SK-N-SH (cell line): ENCODE data around the gene LPP. TPM values are rescaled to one million over a fixed set of nuclear protein-coding genes. Genes with fewer than 3 reads are reported as not detected.

ENCODE experiments used
- CTCF ChIA-PET: fragments of 300-600, 350-600 bp; formaldehyde crosslinking; extraction: SDS; loops from one replicate; lab custom pipeline; 2021; lab: Yijun Ruan, JAX
- POLR2A ChIA-PET: fragments of 350-600 bp; sonication (Branson Sonifier 250); formaldehyde crosslinking; extraction: SDS; loops from one replicate; lab custom pipeline; 2020; ENCODE audit warnings: antibody characterized with exemption, inconsistent platforms; lab: Yijun Ruan, JAX
- DNase-seq: peaks from one replicate; pipeline ENCODE4 v3.0.0; 2012
- H2AFZ ChIP-seq: fragments of 200-600 bp; sonication (generic); 2 replicates; pipeline ENCODE4 v1.8.1; 2016; ENCODE audit warnings: antibody characterized with exemption, mild to moderate bottlenecking, low read depth
- H3F3A ChIP-seq: fragments of 200-600 bp; sonication (generic); replicated peaks from 2 replicates; pipeline ENCODE3; 2016; ENCODE audit warnings: antibody characterized with exemption, mild to moderate bottlenecking; ENCODE audit not compliant: insufficient read depth
- H3K27ac ChIP-seq, 2 experiments: fragments of 200-500 bp in 1 of 2; fragments of 200-600 bp in 1 of 2; sonication (Bioruptor generic) in 1 of 2; sonication (generic), shearing (Covaris generic) in 1 of 2; 2 replicates each; pipeline versions ENCODE4 v1.5.1 to v1.6.1; 2014 to 2016; ENCODE audit warnings: low read depth in 2 of 2, inconsistent platforms in 1 of 2, low read length in 1 of 2, mild to moderate bottlenecking in 1 of 2, mixed read lengths in 1 of 2
- H3K27me3 ChIP-seq: fragments of 200-600 bp; sonication (generic), shearing (Covaris generic); 2 replicates; pipeline ENCODE4 v1.6.1; 2016; ENCODE audit warnings: mixed run types; ENCODE audit not compliant: insufficient read depth
- H3K36me3 ChIP-seq, 2 experiments: fragments of 200-500 bp in 1 of 2; fragments of 200-600 bp in 1 of 2; sonication (Bioruptor generic) in 1 of 2; sonication (generic) in 1 of 2; replicated peaks in 1 of 2; 2 replicates each; pipeline versions ENCODE3 to v1.5.1; 2014 to 2016; ENCODE audit warnings: low read length in 1 of 2, mild to moderate bottlenecking in 1 of 2; ENCODE audit not compliant: insufficient read depth in 2 of 2, control insufficient read depth in 1 of 2
- H3K4me1 ChIP-seq, 2 experiments: fragments of 200-500 bp in 1 of 2; fragments of 200-600 bp in 1 of 2; sonication (Bioruptor generic) in 1 of 2; sonication (generic), shearing (Covaris generic) in 1 of 2; 2 replicates each; pipeline versions ENCODE4 v1.5.1 to v1.6.1; 2014 to 2016; ENCODE audit warnings: low read depth in 1 of 2, low read length in 1 of 2, mixed run types in 1 of 2; ENCODE audit not compliant: insufficient read depth in 2 of 2, control insufficient read depth in 1 of 2
- H3K4me2 ChIP-seq: fragments of 200-600 bp; sonication (generic), shearing (Covaris generic); 2 replicates; pipeline ENCODE4 v1.6.1; 2017; ENCODE audit warnings: mixed run types
- H3K4me3 ChIP-seq, 2 experiments: fragments of 200-500 bp in 1 of 2; fragments of 200-600 bp in 1 of 2; sonication (Bioruptor generic) in 1 of 2; sonication (generic), shearing (Covaris generic) in 1 of 2; 2 replicates each; pipeline versions ENCODE4 v1.5.1 to v1.8.1; 2014 to 2016; ENCODE audit warnings: low read depth in 2 of 2, inconsistent platforms in 1 of 2, low read length in 1 of 2, mild to moderate bottlenecking in 1 of 2, mixed read lengths in 1 of 2, moderate library complexity in 1 of 2
- H3K79me2 ChIP-seq: fragments of 200-600 bp; sonication (generic); 2 replicates; pipeline ENCODE4 v1.8.1; 2017; ENCODE audit warnings: mild to moderate bottlenecking; ENCODE audit not compliant: insufficient read depth
- H3K9ac ChIP-seq: fragments of 200-600 bp; sonication (generic); 2 replicates; pipeline ENCODE4 v1.6.1; 2017; ENCODE audit warnings: mixed run types
- H3K9me2 ChIP-seq: fragments of 200-600 bp; sonication (generic); 2 replicates; pipeline ENCODE4 v1.6.1; 2017; ENCODE audit warnings: mixed run types
- H3K9me3 ChIP-seq: fragments of 200-600 bp; sonication (generic); 2 replicates; pipeline ENCODE4 v1.6.1; 2017; ENCODE audit warnings: mixed run types, mild to moderate bottlenecking, moderate library complexity
- H4K20me1 ChIP-seq: fragments of 200-600 bp; sonication (generic); 2 replicates; pipeline ENCODE4 v1.6.1; 2017; ENCODE audit warnings: mild to moderate bottlenecking, mixed run types; ENCODE audit not compliant: insufficient read depth
- CHD2 ChIP-seq: fragments of 150-350 bp; IDR thresholded peaks from 2 replicates; pipeline ENCODE4 v1.6.1; 2018; ENCODE audit warnings: low read length; ENCODE audit not compliant: partially characterized antibody
- ELF1 ChIP-seq: IDR thresholded peaks from 2 replicates; pipeline ENCODE4 v1.4.0; 2012
- EP300 ChIP-seq, 2 experiments: IDR thresholded peaks; 2 replicates each; pipeline versions ENCODE4 v1.4.0 to v1.6.1; 2012; ENCODE audit warnings: borderline replicate concordance in 1 of 2, low read depth in 1 of 2, low read length in 1 of 2
- EZH2phosphoT487 ChIP-seq: fragments of 200-600 bp; sonication (generic); IDR thresholded peaks from 2 replicates; pipeline ENCODE4 v1.6.1; 2017; ENCODE audit warnings: low read depth, mixed run types, mild to moderate bottlenecking, antibody characterized with exemption, moderate library complexity, borderline replicate concordance
- FOSL2 ChIP-seq: IDR thresholded peaks from 2 replicates; pipeline ENCODE4 v1.4.0; 2012; ENCODE audit warnings: low read depth, mild to moderate bottlenecking, moderate library complexity, borderline replicate concordance
- FOXJ3 ChIP-seq: sonication (generic); formaldehyde crosslinking; IDR thresholded peaks from 2 replicates; pipeline ENCODE4 v1.5.1; 2020; ENCODE audit warnings: mild to moderate bottlenecking, missing genetic modification reagents
- MEF2A ChIP-seq: IDR thresholded peaks from 2 replicates; pipeline ENCODE4 v1.4.0; 2012; ENCODE audit warnings: low read depth, borderline replicate concordance
- MXI1 ChIP-seq: IDR thresholded peaks from 2 replicates; pipeline ENCODE4 v1.6.1; 2012; ENCODE audit warnings: mild to moderate bottlenecking, low read depth, low read length, improper control_type of control experiment
- RCOR1 ChIP-seq: fragments of 150-350 bp; IDR thresholded peaks from 2 replicates; pipeline ENCODE4 v1.6.1; 2017; ENCODE audit warnings: antibody characterized with exemption, low read length
- RXRA ChIP-seq: IDR thresholded peaks from 2 replicates; pipeline ENCODE4 v1.4.0; 2012; ENCODE audit warnings: low read depth, mild to moderate bottlenecking, borderline replicate concordance
- SIN3A ChIP-seq: IDR thresholded peaks from 2 replicates; pipeline ENCODE4 v1.6.1; 2012; ENCODE audit warnings: low read depth, mild to moderate bottlenecking, low read length, moderate library complexity, borderline replicate concordance
- SMC3 ChIP-seq: IDR thresholded peaks from 2 replicates; pipeline ENCODE4 v1.6.1; 2012; ENCODE audit warnings: low read depth, low read length, improper control_type of control experiment
- WGBS: methylation state at CpG from one replicate; pipeline ENCODE4 v1.1.6; 2017; ENCODE audit warnings: low lambda C conversion rate; 5-methylcytosine and 5-hydroxymethylcytosine counted together
- polyA plus RNA-seq, 3 experiments: library from polyadenylated mRNA; depleted of rRNA; stranded (reverse); fragments of >200 nt; gene quantifications; 2 replicates each; pipeline ENCODE4 v1.2.3, GENCODE V29; 2012
- TF ChIP-seq, protein P1 (sequence below): fragments of 150-350 bp; IDR thresholded peaks from 2 replicates; pipeline ENCODE4 v1.6.1; 2016; ENCODE audit warnings: mild to moderate bottlenecking, low read depth, low read length
- TF ChIP-seq, protein P2 (sequence below): IDR thresholded peaks from 2 replicates; pipeline ENCODE4; 2012
- TF ChIP-seq, protein P3 (sequence below): IDR thresholded peaks from 2 replicates; pipeline ENCODE4 v1.4.0; 2012; ENCODE audit warnings: low read depth
- TF ChIP-seq, protein P4 (sequence below): IDR thresholded peaks from 2 replicates; pipeline ENCODE4 v1.6.1; 2012; ENCODE audit warnings: mild to moderate bottlenecking, low read depth, low read length, moderate library complexity

LPP gene
- polyA plus RNA-seq, 1 of the 3 experiments (the other 2 are of a cell fraction) = 6.6 TPM

DNA sequence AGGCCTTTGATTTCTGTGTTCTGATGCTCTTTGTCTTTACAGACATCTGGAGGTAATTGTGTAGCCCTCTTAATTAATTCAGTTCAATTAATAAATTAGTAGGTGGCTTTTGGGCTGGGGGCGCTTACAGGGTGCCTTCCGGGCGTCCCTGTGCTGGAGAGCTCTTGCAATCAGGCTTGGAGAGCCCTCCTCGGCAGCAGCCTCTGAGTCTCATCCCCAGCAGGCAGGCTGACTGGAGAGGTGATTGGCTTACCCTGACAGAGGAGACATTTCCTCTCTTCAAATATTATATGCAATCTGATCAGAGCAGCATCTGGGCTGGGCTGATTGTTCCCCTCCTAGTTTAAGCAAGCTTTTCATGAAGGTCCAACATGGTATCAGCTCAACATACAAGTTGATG is 250.7 kb downstream of the LPP start:
- WGBS = 82% methylated on average over 4 of the region's 4 CpGs
- Histone ChIP-seq H4K20me1 (no peaks in the 10 kb centered on the region), H3K79me2 (peaks cover 64% of the 10 kb centered on the region), H3F3A (peaks cover 9% of the 10 kb centered on the region), H3K9me3 (0 out of 2 replicates have a peak, but pooled peaks cover 4% of the 10 kb centered on the region), H3K27ac (no peak overlapping the region), H3K4me1 (no peaks in the 10 kb centered on the region), H2AFZ (no peak overlapping the region), H3K9ac (no peak overlapping the region), H3K4me3 (no peak overlapping the region), H3K27me3 (no peaks in the 10 kb centered on the region), H3K36me3 (peaks cover 0 to 24% of the 10 kb centered on the region in 2 experiments), H3K9me2 (no peaks in the 10 kb centered on the region), H3K4me2 (no peak overlapping the region)
- POLR2A ChIA-PET = no interaction called here
- CTCF ChIA-PET = interaction anchor here (0.8 to 1.0 kb wide), 2 partner anchors 12 to 657 kb away, joined by 3 read pairs; no protein-coding TSS in a partner anchor
- TF ChIP-seq, protein P1, sequence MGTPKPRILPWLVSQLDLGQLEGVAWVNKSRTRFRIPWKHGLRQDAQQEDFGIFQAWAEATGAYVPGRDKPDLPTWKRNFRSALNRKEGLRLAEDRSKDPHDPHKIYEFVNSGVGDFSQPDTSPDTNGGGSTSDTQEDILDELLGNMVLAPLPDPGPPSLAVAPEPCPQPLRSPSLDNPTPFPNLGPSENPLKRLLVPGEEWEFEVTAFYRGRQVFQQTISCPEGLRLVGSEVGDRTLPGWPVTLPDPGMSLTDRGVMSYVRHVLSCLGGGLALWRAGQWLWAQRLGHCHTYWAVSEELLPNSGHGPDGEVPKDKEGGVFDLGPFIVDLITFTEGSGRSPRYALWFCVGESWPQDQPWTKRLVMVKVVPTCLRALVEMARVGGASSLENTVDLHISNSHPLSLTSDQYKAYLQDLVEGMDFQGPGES = no peak
- no peak for TF ChIP-seq ELF1
- TF ChIP-seq RXRA = no peak
- no peak for TF ChIP-seq MXI1
- no peak for TF ChIP-seq SIN3A
- TF ChIP-seq EZH2phosphoT487 = no peak
- no peak for TF ChIP-seq FOSL2
- TF ChIP-seq, protein P2, sequence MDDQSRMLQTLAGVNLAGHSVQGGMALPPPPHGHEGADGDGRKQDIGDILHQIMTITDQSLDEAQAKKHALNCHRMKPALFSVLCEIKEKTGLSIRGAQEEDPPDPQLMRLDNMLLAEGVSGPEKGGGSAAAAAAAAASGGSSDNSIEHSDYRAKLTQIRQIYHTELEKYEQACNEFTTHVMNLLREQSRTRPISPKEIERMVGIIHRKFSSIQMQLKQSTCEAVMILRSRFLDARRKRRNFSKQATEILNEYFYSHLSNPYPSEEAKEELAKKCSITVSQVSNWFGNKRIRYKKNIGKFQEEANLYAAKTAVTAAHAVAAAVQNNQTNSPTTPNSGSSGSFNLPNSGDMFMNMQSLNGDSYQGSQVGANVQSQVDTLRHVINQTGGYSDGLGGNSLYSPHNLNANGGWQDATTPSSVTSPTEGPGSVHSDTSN = no peak
- no peak for TF ChIP-seq RCOR1
- no peak for TF ChIP-seq EP300 (IDR thresholded peaks at IDR 0.05; ENCODE audit: borderline replicate concordance in 1 of 2, low read depth in 1 of 2, low read length in 1 of 2)
- TF ChIP-seq SMC3 = no peak
- TF ChIP-seq, protein P3, sequence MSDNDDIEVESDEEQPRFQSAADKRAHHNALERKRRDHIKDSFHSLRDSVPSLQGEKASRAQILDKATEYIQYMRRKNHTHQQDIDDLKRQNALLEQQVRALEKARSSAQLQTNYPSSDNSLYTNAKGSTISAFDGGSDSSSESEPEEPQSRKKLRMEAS = no peak
- TF ChIP-seq, protein P4, sequence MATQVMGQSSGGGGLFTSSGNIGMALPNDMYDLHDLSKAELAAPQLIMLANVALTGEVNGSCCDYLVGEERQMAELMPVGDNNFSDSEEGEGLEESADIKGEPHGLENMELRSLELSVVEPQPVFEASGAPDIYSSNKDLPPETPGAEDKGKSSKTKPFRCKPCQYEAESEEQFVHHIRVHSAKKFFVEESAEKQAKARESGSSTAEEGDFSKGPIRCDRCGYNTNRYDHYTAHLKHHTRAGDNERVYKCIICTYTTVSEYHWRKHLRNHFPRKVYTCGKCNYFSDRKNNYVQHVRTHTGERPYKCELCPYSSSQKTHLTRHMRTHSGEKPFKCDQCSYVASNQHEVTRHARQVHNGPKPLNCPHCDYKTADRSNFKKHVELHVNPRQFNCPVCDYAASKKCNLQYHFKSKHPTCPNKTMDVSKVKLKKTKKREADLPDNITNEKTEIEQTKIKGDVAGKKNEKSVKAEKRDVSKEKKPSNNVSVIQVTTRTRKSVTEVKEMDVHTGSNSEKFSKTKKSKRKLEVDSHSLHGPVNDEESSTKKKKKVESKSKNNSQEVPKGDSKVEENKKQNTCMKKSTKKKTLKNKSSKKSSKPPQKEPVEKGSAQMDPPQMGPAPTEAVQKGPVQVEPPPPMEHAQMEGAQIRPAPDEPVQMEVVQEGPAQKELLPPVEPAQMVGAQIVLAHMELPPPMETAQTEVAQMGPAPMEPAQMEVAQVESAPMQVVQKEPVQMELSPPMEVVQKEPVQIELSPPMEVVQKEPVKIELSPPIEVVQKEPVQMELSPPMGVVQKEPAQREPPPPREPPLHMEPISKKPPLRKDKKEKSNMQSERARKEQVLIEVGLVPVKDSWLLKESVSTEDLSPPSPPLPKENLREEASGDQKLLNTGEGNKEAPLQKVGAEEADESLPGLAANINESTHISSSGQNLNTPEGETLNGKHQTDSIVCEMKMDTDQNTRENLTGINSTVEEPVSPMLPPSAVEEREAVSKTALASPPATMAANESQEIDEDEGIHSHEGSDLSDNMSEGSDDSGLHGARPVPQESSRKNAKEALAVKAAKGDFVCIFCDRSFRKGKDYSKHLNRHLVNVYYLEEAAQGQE = no peak
- TF ChIP-seq MEF2A = no peak
- TF ChIP-seq FOXJ3 = no peak
- TF ChIP-seq CHD2 = no peak
- DNase-seq = no peak
